WTC11 (cell line): ENCODE results near the gene FAM151A. TPM values are rescaled to one million over a fixed set of nuclear protein-coding genes. Genes with fewer than 3 reads are reported as not detected.

Source experiments
- ATAC-seq: fragments of 200-7000 bp; cut with Tn5 transposase; 2 replicates; pipeline ENCODE4 v1.10.0; 2021; ENCODE audit warnings: mild to moderate bottlenecking, moderate library complexity
- CTCF ChIA-PET: fragments of 300-600 bp; sonication (Branson Sonifier 250); formaldehyde crosslinking; loops from one replicate; lab custom pipeline; 2021; ENCODE audit warnings: antibody characterized with exemption; lab: Charles Lee
- POLR2A ChIA-PET: fragments of 350-600 bp; sonication (Branson Sonifier 250); formaldehyde crosslinking; loops from one replicate; lab custom pipeline; 2021; ENCODE audit warnings: antibody characterized with exemption; lab: Charles Lee
- DNase-seq: peaks from one replicate; pipeline ENCODE4 v3.0.0; 2021; ENCODE audit warnings: low spot score
- H3K27ac Mint-ChIP-seq: 2 replicates; pipeline ENCODE4 v1.8.0; 2021; ENCODE audit warnings: mixed read lengths
- H3K27me3 Mint-ChIP-seq: 2 replicates; pipeline ENCODE4 v1.8.0; 2021; ENCODE audit warnings: low read depth, mild to moderate bottlenecking, moderate library complexity, mixed read lengths
- H3K36me3 Mint-ChIP-seq: 2 replicates; pipeline ENCODE4 v1.8.0; 2021; ENCODE audit warnings: mixed read lengths
- H3K4me1 Mint-ChIP-seq: 2 replicates; pipeline ENCODE4 v1.8.0; 2022; ENCODE audit warnings: mixed read lengths
- H3K4me3 Mint-ChIP-seq: 2 replicates; pipeline ENCODE4 v1.8.0; 2021; ENCODE audit warnings: mild to moderate bottlenecking, moderate library complexity, mixed read lengths
- H3K9me3 Mint-ChIP-seq: 2 replicates; pipeline ENCODE4 v1.8.0; 2021; ENCODE audit warnings: mixed read lengths
- ATF2 ChIP-seq: sonication (generic); formaldehyde crosslinking; IDR thresholded peaks from 2 replicates; pipeline ENCODE4 v1.8.1; 2022; ENCODE audit warnings: low read depth, missing genetic modification reagents, borderline replicate concordance
- CREB1 ChIP-seq: sonication (generic); formaldehyde crosslinking; IDR thresholded peaks from 2 replicates; pipeline ENCODE4 v1.8.0; 2023; ENCODE audit warnings: mild to moderate bottlenecking, missing genetic modification reagents
- CREM ChIP-seq: sonication (generic); formaldehyde crosslinking; IDR thresholded peaks from 2 replicates; pipeline ENCODE4 v1.8.1; 2022; ENCODE audit warnings: mild to moderate bottlenecking, missing genetic modification reagents, moderate library complexity
- GTF2I ChIP-seq: fragments of 250-450 bp; sonication (Bioruptor Pico); conservative IDR thresholded peaks from 2 replicates; pipeline ENCODE4 v1.4.0; 2021; ENCODE audit warnings: mild to moderate bottlenecking
- IRF2 ChIP-seq: sonication (generic); formaldehyde crosslinking; IDR thresholded peaks from 2 replicates; pipeline ENCODE4 v1.8.0; 2022; ENCODE audit warnings: low read depth, missing genetic modification reagents, borderline replicate concordance
- NFATC4 ChIP-seq: fragments of 250-450 bp; sonication (Bioruptor Pico); IDR thresholded peaks from 2 replicates; pipeline ENCODE4 v1.9.0; 2021; ENCODE audit warnings: mild to moderate bottlenecking
- NFE2L1 ChIP-seq: sonication (generic); formaldehyde crosslinking; IDR thresholded peaks from 2 replicates; pipeline ENCODE4 v1.8.1; 2023; ENCODE audit warnings: missing genetic modification reagents
- NR2C2 ChIP-seq: sonication (generic); formaldehyde crosslinking; IDR thresholded peaks from 2 replicates; pipeline ENCODE4 v1.8.0; 2022; ENCODE audit warnings: mild to moderate bottlenecking, missing genetic modification reagents
- PRRX2 ChIP-seq: fragments of 250-450 bp; sonication (Bioruptor Pico); IDR thresholded peaks from 2 replicates; pipeline ENCODE4 v1.8.0; 2021; ENCODE audit warnings: mild to moderate bottlenecking
- RELA ChIP-seq: sonication (generic); formaldehyde crosslinking; IDR thresholded peaks from 2 replicates; pipeline ENCODE4 v1.8.1; 2022; ENCODE audit warnings: missing genetic modification reagents, mild to moderate bottlenecking, borderline replicate concordance
- SMAD3 ChIP-seq: sonication (generic); formaldehyde crosslinking; IDR thresholded peaks from 2 replicates; pipeline ENCODE4 v1.8.0; 2022; ENCODE audit warnings: missing genetic modification reagents, mild to moderate bottlenecking, borderline replicate concordance
- TCF7 ChIP-seq: sonication (generic); formaldehyde crosslinking; IDR thresholded peaks from 2 replicates; pipeline ENCODE4 v1.8.0; 2022; ENCODE audit warnings: mild to moderate bottlenecking, low read depth, missing genetic modification reagents, moderate library complexity
- TEAD1 ChIP-seq: sonication (generic); formaldehyde crosslinking; IDR thresholded peaks from 2 replicates; pipeline ENCODE4 v1.8.0; 2022; ENCODE audit warnings: mild to moderate bottlenecking, missing genetic modification reagents
- TEAD4 ChIP-seq: sonication (generic); formaldehyde crosslinking; IDR thresholded peaks from 2 replicates; pipeline ENCODE4 v1.8.0; 2022; ENCODE audit warnings: mild to moderate bottlenecking, missing genetic modification reagents
- ZBTB21 ChIP-seq: sonication (generic); formaldehyde crosslinking; IDR thresholded peaks from 2 replicates; pipeline ENCODE4 v1.8.1; 2023; ENCODE audit warnings: mild to moderate bottlenecking, missing genetic modification reagents, borderline replicate concordance
- ZNF232 ChIP-seq: sonication (generic); formaldehyde crosslinking; IDR thresholded peaks from 2 replicates; pipeline ENCODE4 v1.8.0; 2022; ENCODE audit warnings: mild to moderate bottlenecking, missing genetic modification reagents
- total RNA-seq: library from RNA; stranded (reverse); gene quantifications from 3 replicates; pipeline ENCODE4 v1.2.3, GENCODE V29; 2021
- TF ChIP-seq, protein P1 (sequence below): sonication (generic); formaldehyde crosslinking; IDR thresholded peaks from 2 replicates; pipeline ENCODE4 v1.8.1; 2023; ENCODE audit warnings: mild to moderate bottlenecking, moderate library complexity, missing genetic modification reagents
- TF ChIP-seq, protein P2 (sequence below): fragments of 250-450 bp; sonication (Bioruptor Pico); conservative IDR thresholded peaks from 2 replicates; pipeline ENCODE4 v1.9.0; 2021; ENCODE audit warnings: mild to moderate bottlenecking
- TF ChIP-seq, protein P3 (sequence below): sonication (generic); formaldehyde crosslinking; IDR thresholded peaks from 2 replicates; pipeline ENCODE4 v1.8.1; 2022; ENCODE audit warnings: mild to moderate bottlenecking, moderate library complexity, missing genetic modification reagents
- TF ChIP-seq, protein P4 (sequence below): fragments of 250-450 bp; sonication (Bioruptor Pico); IDR thresholded peaks from 2 replicates; pipeline ENCODE4 v1.9.0; 2021; ENCODE audit warnings: mild to moderate bottlenecking
- TF ChIP-seq, protein P5 (sequence below): sonication (generic); formaldehyde crosslinking; conservative IDR thresholded peaks from 2 replicates; pipeline ENCODE4 v1.8.1; 2023; ENCODE audit warnings: mild to moderate bottlenecking, low read depth, missing genetic modification reagents, moderate library complexity

The FAM151A gene
- total RNA-seq, 1 experiment from 2014 or later: 0.11 TPM

DNA sequence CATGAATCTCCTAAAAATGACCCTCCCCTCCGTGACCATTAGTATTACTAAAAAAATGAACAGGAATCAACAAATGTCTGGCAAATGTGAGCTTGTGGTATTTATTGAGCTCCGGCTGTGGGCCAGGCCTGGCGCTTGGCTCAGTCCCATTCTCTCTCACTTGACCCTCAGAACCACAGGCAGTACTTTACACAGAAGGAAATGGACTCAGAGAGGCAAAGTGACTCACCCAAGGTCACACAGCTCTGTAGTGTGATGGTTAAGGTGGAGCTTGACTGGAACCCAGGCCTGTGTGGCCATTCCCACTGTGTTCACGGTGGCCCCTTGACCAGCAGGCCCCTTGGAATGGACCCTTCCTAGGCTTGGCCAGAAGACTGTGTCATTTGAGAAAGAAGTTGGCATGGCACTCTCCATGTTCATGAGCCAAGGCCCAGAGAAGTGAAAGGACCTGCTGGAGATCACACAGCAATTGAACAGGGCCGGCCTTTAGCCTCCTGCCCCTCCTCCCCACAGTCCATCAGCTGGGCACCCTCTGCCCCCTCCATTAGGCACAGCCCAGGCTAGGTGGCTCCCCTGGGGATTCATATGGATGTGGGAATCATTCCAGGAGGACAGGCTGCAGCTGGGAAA lies 32.1 kb downstream of the FAM151A start:
- ChIA-PET POLR2A (interaction anchor here (0.6 kb wide), 1 partner anchor 297 kb away, joined by 6 read pairs; no protein-coding TSS in a partner anchor), CTCF (interaction anchor here (1.3 to 1.9 kb wide), 2 partner anchors 8 to 20 kb away, joined by 3 to 7 read pairs; no protein-coding TSS in a partner anchor)
- Mint-ChIP-seq H3K27ac (no peak overlapping the region), H3K4me3 (no peak overlapping the region), H3K36me3 (no peaks in the 10 kb centered on the region), H3K27me3 (no peaks in the 10 kb centered on the region), H3K4me1 (peaks cover 11% of the 10 kb centered on the region), H3K9me3 (no peaks in the 10 kb centered on the region)
- TF ChIP-seq CREB1: no peak
- TF ChIP-seq, protein P1, sequence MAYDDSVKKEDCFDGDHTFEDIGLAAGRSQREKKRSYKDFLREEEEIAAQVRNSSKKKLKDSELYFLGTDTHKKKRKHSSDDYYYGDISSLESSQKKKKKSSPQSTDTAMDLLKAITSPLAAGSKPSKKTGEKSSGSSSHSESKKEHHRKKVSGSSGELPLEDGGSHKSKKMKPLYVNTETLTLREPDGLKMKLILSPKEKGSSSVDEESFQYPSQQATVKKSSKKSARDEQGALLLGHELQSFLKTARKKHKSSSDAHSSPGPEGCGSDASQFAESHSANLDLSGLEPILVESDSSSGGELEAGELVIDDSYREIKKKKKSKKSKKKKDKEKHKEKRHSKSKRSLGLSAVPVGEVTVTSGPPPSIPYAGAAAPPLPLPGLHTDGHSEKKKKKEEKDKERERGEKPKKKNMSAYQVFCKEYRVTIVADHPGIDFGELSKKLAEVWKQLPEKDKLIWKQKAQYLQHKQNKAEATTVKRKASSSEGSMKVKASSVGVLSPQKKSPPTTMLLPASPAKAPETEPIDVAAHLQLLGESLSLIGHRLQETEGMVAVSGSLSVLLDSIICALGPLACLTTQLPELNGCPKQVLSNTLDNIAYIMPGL (CRISPR knock-in tag): 0 out of 2 replicates have a peak, but pooled peaks have one; percentile 39
- ATAC-seq (no peak), DNase-seq (no peak)

DNA sequence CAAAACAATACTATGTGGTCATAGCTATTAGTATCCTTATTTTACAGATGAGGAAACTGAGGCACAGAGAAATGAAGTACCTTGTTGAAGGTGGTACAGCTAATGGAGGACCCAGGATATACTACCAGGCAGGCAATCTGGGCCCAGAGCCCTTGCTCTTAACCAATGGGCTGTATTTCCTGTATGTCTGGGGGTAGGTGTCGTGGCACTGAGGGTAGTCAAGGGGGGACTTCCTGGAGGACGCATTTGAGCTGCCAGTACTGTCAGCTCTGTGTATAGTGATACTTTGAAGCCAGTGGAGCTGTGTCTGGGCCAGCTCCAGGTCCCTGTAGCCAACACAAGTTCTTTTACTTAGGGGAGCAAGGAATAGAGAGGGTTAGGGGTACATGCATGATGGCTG lies 34.9 kb downstream of the FAM151A start:
- POLR2A ChIA-PET: no interaction called here
- peaks cover 12% of the 10 kb centered on the region for H3K4me1 Mint-ChIP-seq
- CTCF ChIA-PET: no interaction called here

More for the DNA sequence above, 34.9 kb downstream of the FAM151A start:
- no peak for TF ChIP-seq NR2C2 (CRISPR knock-in tag)
- no peak for TF ChIP-seq TCF7 (CRISPR knock-in tag)
- no peak for TF ChIP-seq TEAD4
- TF ChIP-seq IRF2: no peak
- TF ChIP-seq PRRX2: no peak
- TF ChIP-seq, protein P2, sequence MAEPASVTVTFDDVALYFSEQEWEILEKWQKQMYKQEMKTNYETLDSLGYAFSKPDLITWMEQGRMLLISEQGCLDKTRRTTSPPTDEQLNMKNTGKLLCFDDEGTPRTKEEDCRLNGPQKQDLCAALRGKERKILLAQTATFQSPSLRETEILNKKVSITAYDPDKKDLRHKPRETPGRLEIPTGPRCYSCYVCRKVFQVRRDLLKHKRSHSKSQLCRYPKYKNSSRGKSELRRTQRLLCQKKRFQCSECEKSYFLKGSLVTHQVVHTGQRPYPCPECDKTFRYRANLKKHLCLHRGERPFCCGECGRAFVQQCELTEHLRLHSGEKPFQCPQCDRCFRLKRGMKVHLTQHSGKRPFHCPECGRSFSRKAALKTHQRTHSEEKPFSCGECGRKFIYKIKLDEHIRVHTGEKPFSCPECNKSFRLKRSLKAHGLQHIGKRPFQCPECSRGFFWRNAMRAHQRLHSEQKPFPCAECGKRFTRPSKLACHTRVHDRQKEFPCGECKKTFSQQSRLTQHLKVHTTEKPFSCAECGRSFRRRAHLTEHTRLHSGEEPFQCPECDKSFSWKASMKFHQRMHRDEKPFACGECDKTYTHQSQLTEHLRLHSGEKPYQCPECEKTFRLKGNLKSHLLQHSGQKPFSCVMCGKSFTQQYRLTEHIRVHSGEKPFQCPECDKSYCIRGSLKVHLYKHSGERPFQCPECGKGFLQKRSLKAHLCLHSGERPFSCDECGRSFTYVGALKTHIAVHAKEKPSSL: no peak
- TF ChIP-seq NFE2L1: no peak
- TF ChIP-seq, protein P3, sequence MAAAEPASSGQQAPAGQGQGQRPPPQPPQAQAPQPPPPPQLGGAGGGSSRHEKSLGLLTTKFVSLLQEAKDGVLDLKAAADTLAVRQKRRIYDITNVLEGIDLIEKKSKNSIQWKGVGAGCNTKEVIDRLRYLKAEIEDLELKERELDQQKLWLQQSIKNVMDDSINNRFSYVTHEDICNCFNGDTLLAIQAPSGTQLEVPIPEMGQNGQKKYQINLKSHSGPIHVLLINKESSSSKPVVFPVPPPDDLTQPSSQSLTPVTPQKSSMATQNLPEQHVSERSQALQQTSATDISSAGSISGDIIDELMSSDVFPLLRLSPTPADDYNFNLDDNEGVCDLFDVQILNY (CRISPR knock-in tag): no peak
- TF ChIP-seq ZBTB21 (CRISPR knock-in tag): no peak
- TF ChIP-seq, protein P4, sequence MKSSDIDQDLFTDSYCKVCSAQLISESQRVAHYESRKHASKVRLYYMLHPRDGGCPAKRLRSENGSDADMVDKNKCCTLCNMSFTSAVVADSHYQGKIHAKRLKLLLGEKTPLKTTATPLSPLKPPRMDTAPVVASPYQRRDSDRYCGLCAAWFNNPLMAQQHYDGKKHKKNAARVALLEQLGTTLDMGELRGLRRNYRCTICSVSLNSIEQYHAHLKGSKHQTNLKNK (CRISPR knock-in tag): no peak
- no peak for TF ChIP-seq ZNF232 (CRISPR knock-in tag)
- no peak for TF ChIP-seq TEAD1 (CRISPR knock-in tag)
- no peak for TF ChIP-seq NFATC4
- TF ChIP-seq, protein P5, sequence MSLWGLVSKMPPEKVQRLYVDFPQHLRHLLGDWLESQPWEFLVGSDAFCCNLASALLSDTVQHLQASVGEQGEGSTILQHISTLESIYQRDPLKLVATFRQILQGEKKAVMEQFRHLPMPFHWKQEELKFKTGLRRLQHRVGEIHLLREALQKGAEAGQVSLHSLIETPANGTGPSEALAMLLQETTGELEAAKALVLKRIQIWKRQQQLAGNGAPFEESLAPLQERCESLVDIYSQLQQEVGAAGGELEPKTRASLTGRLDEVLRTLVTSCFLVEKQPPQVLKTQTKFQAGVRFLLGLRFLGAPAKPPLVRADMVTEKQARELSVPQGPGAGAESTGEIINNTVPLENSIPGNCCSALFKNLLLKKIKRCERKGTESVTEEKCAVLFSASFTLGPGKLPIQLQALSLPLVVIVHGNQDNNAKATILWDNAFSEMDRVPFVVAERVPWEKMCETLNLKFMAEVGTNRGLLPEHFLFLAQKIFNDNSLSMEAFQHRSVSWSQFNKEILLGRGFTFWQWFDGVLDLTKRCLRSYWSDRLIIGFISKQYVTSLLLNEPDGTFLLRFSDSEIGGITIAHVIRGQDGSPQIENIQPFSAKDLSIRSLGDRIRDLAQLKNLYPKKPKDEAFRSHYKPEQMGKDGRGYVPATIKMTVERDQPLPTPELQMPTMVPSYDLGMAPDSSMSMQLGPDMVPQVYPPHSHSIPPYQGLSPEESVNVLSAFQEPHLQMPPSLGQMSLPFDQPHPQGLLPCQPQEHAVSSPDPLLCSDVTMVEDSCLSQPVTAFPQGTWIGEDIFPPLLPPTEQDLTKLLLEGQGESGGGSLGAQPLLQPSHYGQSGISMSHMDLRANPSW (CRISPR knock-in tag): no peak
- no peak for TF ChIP-seq ATF2 (CRISPR knock-in tag)
- no peak for TF ChIP-seq CREM (CRISPR knock-in tag)
- TF ChIP-seq SMAD3: no peak
- TF ChIP-seq RELA (CRISPR knock-in tag): no peak
- TF ChIP-seq GTF2I: no peak
- ATAC-seq (no peak), DNase-seq (no peak)
- Mint-ChIP-seq H3K9me3 (no peaks in the 10 kb centered on the region), H3K4me3 (no peak overlapping the region), H3K36me3 (no peaks in the 10 kb centered on the region), H3K27ac (no peak overlapping the region), H3K27me3 (no peaks in the 10 kb centered on the region)
